ENCODE data around the gene ZDHHC24.
"Not testable (repeated sequence)": the region's sequence is repeated elsewhere in the genome, so short reads cannot be mapped to it uniquely, and the experiment has no call there.

The ZDHHC24 gene

DNA sequence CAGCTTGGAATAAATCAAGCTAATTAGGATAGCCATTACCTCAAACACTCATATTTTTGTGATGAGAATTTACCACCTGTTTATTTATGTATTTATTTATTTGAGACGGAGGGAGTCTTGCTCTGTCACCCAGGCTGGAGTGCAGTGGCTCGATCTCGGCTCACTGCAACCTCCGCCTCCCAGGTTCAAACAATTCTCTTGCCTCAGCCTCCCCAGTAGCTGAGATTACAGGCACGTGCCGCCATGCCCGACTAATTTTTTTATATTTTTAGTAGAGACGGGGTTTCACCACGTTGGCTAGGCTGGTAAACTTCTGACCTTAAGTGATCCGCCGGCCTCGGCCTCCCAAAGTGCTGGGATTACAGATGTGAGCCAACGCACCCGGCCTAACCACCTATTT is 896 bp downstream of the ZDHHC24 start:
- not testable (repeated sequence) for DNase-seq (ENCODE audit: low spot score)

DNA sequence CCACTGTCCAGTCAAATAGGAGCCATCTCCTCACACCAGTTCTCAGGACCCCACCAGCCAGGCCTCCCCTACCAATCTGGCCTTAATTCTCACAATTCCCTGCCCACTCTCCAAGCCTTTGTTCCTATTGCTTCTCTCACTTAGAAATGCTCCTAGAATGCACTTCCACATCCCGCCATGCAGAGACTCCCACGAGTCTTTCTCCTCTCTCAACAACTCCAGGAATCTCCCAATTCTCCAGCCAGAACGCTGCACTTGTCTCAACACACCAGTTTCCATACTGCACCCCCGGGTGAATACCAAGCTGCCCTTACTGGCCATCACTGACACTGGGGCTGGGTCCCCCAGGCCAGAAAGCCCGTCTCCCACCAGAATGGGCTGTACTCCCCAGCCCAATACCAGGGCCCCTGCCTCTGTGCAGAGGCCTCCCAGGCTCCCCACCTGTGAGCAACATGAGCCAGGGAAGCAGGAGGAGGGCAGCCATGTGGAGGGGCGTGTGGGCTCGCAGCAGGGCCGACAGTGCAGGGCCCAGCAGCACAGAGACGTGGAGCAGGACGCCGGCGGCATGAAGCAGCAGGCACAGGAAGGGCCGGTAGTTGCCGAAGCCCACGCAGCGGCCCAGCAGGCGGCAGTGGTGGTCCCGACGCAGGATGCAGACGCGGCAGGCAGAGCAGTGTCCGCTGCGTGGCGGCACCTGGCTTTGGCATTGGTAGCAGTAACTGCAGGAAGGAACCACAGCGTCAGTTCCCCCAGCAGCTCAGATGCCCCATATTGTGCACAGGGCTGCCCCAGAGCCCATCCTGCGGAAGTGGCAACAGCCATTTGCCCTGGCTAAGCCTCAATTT is 2.4 kb downstream of the ZDHHC24 start:
- DNase-seq (ENCODE audit: low spot score): no peak

DNA sequence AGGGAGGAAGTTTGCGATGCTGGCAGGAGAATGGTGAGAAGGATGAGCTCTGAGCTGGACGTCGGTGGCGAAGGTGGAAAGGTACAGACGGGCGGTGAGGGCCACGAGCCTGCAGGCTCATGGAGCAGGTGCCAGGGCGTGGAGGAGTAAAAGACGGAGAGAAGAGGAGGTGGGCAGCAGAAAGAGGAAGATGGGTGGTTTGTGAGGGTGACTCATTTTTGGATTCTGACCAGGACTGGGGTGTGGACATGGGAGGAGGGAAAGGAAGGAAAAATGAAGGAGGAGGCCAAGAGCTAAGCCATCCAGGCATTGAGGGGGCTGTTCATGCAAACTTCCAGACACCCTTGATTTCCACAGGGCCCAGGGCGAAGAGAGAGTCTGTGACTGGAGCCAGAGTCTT is 3.5 kb downstream of the ZDHHC24 start:
- DNase-seq (ENCODE audit: low spot score): no peak

DNA sequence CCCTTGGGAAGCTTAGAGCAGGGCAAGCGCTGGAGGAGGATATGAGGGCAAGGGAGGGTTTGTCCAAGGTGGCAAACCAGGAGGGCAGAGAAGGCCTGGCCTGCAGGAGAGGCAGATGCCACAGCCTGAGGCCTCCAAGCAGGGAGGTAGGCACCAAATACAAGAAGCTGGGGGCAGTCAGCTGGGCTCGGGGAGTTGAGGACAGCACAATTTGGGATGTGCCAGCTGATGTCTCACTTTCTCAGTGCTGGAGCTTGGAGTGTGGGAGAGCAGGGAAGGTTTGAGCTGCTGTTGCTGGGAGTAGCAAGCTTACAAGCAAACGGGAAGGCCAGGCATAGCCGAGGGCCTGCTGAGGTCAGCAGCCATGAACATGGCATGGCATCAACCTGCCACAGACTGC is 4.0 kb downstream of the ZDHHC24 start:
- no peak for DNase-seq (ENCODE audit: low spot score)

GRCh38 chr11:66540598-66540997 is 5.2 kb downstream of the ZDHHC24 start:
- DNase-seq (ENCODE audit: low spot score): not testable (repeated sequence)

DNA sequence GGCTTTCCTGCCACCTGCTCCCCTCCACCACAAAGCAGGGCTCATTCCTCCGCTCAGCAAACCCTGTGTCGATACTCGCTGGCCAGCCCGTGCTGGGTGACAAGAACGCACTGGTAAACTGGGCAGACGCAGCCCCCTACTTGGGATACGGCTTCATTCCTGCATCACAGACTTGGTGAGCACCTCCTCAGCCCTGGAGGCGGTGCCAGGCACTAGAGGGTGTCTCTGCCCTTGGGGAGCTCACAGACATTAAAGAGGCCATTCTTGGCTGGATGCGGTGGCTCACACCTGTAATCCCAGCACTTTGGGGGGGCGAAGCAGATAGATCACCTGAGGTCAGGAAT is 6.0 kb downstream of the ZDHHC24 start:
- DNase-seq (ENCODE audit: low spot score): no peak

GRCh38 chr11:66539170-66539869 is 6.5 kb downstream of the ZDHHC24 start:
- no peak for DNase-seq (ENCODE audit: low spot score)

- DNase-seq (ENCODE audit: low spot score): no peak
Observed at GRCh38 chr11:66532784-66533183, 13.1 kb downstream of the ZDHHC24 start.

DNA sequence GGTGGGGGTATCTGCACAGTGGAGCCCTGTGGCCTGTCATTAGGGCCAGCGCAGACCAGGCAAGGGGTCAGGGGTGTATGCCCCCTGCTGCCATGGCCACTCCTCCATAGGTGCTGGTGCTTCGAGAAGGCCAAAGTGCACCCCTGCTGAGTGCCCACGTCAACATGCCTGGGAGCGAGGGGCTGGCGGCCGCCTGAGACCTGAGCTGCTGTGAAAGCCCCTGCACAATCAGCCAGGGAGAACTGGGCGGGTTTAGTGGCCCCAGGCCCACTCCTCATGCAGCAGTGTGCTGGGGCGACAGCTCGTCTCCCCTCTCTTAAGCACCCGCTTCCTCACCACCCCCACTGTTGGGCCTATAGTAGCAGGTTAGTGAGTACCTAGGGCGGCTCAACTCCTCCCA is 14.0 kb downstream of the ZDHHC24 start:
- DNase-seq (ENCODE audit: low spot score): no peak

DNA sequence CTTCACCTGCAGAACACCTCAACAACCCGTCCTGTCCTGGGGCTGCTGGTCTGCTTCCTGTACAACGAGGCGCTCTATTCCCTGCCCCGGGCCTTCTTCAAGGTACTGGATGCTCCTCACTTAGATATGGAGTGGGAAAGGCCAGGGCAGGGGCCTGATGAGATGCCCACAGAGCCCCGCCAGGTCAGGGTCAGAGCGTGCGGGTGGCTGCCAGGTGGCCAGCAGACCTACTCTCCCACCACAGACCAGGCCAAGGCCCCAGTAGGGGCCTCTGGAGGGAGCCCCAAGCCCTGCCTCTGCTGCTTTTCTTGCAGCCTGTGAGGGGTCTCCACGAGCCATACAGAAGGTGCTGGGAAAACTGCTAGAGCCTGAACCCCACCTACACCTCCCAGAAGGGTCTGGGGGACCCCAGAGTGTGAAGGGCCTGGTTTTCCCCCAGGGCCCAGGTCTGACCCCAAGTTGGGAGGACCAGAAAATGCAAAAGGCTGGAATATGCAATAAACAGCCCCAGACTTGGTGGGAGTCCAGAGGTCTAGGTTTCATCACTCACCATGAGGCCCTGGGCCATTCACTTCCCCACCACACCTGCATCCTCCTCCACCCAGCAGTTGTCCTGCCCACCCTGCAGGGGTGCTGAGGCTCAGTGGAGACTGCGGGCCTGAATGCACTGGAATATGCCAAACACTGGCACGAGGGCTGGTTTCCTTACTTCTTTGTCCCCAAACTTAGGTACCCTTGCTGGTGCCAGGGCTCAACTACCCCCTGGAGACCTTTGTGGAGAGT is 14.7 kb downstream of the ZDHHC24 start:
- DNase-seq (ENCODE audit: low spot score): no peak

- no peak for DNase-seq (ENCODE audit: low spot score)
Observed at GRCh38 chr11:66529655-66530054, 16.2 kb downstream of the ZDHHC24 start.

DNA sequence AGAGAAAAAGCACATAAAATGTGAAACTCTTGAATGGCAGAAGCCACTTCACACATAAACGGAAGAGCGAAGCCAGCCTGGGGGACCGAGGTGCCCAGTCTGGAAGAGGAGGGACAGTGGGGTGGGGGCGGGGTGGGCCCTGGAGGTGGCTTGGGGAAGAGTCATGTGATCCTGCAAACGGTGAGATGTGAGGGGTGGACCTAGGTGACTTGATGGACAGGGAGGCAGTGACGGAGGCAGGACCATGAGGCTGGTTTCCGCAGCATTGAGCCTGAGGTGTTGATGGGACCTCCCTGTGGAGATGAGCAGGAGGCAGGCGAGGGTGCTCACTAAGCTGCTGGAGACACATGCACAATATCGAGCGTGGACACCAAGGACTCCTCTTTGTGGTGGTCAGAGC is 16.8 kb downstream of the ZDHHC24 start:
- no peak for DNase-seq (ENCODE audit: low spot score)

- DNase-seq (ENCODE audit: low spot score): no peak
Observed at GRCh38 chr11:66524304-66525040, 21.4 kb downstream of the ZDHHC24 start.

DNA sequence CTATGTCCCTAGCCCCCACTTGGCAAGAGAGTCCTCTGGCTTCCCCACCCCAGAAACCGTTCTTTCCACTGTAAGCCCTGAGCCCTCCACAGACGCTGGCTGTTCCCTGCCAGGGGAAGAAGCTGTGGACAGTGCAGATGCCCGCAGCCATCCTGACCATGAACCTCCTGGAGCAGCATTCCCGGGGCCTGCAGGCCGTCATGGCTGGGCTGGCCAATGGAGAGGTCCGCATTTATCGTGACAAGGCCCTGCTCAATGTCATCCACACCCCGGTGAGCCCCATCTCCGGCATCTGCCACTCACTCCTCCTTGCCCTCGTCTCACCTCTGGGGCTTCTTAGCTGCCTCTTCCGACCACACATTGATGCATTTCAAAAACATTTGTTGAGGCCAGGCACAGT is 22.2 kb downstream of the ZDHHC24 start:
- DNase-seq (ENCODE audit: low spot score): no peak

DNA sequence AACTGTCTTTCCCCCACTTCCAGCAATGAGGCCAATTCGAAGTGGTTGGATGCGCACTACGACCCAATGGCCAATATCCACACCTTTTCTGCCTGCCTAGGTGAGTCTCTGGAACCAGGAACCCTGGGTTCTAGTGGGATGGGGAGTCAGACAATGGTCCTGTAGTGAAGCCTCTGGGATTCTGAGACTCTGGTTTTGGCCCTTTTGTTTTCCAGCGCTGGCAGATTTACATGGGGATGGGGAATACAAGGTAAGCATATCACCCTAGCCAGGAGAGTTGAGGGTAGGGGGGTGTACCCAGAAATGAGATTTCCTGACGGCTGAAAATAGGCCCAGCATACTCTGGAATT is 34.9 kb downstream of the ZDHHC24 start:
- DNase-seq (ENCODE audit: low spot score): no peak

GRCh38 chr11:66510271-66510989 is 35.4 kb downstream of the ZDHHC24 start, which contains the start of gene BBS1:
Gene BBS1, plus strand, starts transcription at chr11:66510635. Its CDS starts 25 bp downstream, at chr11:66510660.
- DNase-seq (ENCODE audit: low spot score): peak; percentile 81

DNA sequence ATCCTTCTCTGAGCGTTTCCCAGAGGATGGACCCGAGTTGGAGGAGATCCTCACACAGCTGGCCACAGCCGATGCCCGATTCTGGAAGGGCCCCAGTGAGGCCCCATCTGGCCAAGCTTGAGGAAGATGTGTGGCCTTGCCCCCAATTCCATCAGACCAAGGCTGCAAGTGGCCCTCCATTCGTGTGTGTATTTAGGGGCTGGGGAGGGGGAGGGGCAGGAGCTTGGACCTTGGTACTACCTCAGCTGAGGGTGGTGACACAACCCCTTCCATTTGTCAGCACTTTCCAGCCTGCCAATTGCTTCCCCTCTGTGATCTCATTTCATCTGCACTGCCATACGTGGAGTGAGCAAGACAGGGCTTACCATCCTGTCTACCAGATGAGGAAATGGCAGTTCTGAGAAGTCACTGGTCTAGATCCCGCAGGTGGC is 36.7 kb downstream of the ZDHHC24 start:
- no peak for DNase-seq (ENCODE audit: low spot score)

GRCh38 chr11:66505276-66505816 is 40.5 kb downstream of the ZDHHC24 start:
- DNase-seq (ENCODE audit: low spot score): no peak

- no peak for DNase-seq (ENCODE audit: low spot score)
Observed at GRCh38 chr11:66498506-66498905, 47.3 kb downstream of the ZDHHC24 start.

DNA sequence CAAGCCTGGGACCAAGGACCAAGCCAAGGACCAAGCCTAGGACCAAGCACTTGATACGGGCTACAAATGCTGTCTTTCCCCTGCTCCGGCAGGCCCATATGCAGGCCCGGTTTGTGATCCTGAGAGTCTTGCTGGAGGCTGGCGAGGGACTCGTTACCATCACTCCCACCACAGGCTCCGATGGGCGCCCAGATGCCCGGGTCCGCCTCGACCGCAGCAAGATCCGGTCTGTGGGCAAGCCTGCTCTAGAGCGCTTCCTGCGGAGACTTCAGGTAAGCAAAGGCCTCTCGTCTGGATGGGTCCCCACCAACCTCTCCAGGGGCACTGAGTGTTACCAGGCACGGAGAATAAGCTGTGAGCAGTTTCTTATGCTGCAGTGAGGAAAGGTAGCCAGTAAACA is 48.6 kb downstream of the ZDHHC24 start:
- DNase-seq (ENCODE audit: low spot score): no peak

- no peak for DNase-seq (ENCODE audit: low spot score)
Observed at GRCh38 chr11:66495401-66495854, 50.4 kb downstream of the ZDHHC24 start.

All from putamen (tissue), 1 donor.